NK-92 (cell line): Measurements from ENCODE around the gene BFSP2.

Experiments used
- DNase-seq: peaks from one replicate; lab custom pipeline; 2025; ENCODE audit not compliant: unreplicated experiment; lab: John Stamatoyannopoulos, UW

Gene BFSP2

DNA sequence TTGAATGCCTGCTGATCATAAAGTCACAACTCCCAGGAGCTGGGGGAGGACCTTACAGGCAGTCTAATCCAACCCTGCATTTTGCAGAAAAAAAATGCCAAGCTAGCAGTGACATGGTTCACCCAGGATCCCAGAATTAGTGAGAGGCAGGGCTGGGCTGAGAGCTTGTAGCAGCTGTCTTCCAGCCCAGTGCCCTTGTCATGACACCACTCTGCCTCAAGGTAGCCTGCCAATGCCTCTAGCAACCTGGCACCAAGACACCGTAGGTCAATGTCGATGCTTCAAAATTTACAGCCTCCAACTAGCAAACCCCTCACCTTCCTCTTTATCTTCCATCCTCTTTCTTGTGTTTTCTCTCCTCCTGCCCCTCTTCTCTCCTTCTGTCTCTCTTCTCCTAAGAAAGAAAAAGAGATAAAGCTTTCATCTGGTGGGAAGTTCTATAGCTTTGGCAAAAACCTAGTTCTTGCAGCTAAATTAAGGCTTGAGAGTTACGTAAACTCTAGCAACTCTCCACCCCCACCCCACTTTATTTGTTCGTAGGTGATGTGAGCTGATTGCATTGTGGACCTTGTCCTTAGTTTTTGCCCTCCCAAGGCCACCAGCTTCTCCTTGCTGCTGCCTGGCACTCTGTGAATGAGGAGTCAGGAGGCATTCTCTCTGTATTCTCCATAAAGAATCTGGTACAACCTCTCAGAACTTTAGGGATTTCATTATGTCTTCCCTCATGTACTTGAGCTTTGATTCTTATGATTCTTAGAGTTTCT lies 18.3 kb upstream of the BFSP2 start:
- DNase-seq: no peak

DNA sequence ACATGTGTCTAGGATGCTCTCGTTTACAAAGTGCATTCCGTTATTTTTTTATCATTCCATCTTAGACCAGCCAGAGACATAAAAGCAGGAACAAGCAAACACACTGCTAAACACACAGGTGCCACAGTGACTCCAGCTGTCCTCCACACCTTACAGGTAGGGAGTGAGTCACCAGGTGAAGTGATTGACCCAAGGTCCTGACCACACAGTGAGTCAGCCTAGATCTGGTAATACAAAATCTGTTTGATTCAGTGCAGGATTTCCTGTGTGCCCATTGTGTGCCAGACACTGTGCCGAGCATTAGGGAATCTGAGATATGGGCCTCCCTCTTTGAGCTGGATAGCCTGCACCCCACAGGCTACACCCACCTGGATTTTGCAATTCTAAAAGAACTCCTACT lies 16.7 kb upstream of the BFSP2 start:
- DNase-seq: no peak

DNA sequence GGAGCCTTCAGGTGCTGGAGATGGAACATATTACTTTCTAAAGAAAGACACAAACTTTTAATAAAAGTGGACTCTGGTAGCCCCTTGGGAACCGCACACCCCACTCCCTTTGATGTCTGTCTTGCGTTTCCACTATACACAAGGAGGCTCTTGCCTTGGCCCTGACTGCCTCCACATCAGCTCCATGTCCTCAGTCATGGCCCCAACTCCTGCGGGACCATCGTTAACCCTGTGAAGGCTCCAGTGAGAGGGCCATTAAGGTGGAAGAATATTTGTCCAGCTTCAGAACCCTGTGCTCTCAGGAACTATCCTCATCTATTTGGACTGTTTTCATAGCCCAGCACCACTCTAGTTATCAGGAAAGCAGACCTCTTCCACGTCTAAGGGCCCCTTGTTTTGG lies 16.1 kb upstream of the BFSP2 start:
- DNase-seq: no peak

DNA sequence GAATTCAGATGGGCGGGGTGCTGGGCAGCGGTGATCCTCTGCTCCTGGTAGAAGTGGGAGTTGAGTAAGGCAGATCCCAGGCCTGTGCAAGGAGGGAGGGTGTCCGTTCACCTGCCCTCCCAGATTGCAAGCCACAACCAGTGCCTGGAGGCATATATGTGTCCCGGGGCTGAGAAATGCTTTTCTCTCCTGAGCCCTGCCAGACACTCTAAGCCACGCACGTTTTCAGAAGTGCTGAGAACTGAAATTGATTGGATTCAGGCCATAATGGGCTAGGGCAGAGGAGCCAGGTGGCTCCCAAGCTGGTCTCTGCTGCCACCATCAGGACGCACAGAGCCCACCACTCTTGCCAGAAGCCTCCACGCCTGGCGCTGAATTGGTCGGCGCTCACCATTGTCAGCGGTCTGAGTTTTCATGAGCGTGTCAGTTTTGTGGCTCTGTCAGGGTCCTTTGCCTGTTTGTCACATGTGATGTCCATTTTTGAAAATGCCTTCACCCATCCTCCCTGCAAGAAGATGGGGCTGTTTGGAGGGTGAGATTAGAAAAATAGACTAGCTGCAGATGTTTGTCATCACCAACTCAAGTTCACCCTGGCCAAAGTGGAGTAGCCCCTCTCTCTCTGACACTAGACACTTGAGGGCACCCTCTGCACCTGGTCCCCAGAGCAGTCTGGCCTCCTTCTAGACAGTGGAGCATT lies 15.4 kb upstream of the BFSP2 start:
- DNase-seq: no peak

GRCh38 chr3:133386876-133387275 lies 13.0 kb upstream of the BFSP2 start:
- DNase-seq: no peak

DNA sequence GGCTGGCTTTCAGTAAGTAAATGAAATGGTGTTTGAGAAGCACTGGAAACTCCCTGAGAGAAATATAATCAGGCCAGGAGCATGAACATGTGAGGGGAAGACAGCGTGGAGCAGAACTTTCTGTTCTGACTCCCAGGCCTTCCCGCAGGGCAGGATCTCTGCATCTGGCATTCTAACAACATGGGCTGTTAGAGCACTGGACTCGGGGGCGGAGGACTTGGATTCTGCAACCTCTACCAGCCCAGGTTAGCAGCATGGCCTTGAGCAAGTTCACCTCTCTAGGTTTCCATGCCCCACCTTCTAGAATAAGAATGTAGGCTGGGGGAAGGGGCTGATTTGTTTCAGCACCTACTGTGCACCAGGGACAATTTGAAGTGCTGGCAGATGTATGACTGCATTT lies 12.5 kb upstream of the BFSP2 start:
- DNase-seq: no peak

DNA sequence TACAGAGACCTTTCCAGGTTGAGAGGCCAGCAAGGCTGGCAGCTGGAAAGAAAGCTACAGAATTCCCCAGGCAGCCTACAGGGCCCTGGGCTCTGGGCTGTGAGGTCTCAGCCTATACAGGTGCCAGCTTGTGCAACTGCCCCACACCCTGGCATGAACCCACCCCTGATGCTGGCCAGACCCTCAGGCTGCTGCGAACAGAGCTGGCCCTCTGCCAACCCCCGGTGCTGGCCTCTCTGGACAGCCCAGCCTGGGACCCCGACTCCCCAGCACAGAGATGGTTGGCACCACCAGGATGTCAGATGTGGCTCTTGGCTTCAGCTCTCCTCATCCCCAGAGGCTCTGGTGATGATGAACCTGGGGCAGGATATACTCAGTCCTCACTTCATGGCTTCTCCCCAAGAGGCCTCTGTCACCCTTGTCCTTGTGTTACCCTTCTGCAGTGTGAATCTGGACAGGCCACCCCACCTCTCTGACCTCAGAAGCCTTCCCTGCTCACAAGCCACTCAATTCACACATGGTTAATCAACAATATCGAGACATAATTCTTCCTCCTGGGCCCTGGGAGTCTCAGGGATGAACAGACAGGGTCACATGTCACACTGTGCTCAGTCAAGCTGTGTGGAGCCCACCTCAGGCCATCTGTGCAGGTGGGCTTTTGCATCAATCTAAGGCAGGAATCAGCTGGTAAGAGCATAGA lies 11.0 kb upstream of the BFSP2 start:
- DNase-seq: no peak

DNA sequence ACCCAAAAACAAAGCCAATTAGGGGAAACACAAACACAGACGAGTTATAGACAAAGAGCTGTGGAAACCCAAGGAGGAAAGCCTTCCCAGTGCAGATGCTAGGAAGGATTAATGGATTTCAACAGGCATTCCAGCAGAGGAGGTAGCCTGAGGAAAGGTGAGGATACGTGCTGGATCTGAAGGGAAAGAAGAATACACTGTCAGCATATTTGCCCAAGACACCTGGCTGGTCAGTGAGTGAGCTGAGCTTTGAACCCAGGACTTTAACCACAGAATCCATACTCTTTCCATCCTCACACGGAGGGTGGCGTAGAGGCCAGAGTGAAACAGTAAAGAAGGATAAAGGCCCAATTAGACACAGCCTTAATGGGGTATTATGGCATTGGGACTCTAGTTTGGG lies 9.1 kb upstream of the BFSP2 start:
- DNase-seq: no peak

- DNase-seq: no peak
Measured at GRCh38 chr3:133393204-133393603, 6.7 kb upstream of the BFSP2 start.

DNA sequence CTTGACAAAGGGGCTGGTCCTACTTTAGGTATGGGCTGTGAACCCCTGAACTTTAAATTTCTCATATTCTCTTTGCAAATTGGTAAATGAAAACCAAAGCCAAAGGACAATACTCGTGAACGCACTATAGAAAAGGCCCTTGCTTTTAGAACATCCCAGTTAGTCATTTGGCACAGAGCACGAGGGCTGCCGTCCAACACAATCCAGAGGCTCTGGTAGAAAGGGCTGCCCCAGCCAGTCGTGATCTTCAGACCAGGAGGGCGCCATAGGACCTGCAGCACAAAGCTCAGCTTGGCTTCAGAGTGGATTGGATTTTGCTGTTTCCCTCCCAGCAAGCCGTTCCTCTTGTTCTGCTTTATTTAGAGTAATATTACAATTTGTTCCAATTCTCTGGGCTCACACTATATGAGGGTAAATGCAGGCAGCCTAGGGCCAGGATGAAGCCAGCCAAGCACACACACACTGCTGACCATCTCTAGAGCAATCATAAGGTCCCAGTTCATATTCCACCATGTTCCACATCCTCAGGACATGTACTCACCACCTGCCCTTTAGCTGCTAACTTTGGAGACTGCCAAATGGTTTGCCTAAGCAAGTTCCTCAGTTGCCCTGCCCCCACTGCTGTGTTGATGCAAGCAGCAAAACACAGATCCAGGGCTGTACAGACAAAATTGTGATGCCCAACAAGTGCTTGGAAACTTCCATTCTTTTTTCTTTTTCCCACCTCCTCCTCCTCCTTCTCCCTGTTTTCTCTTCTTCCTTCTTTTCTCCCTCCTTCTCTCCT lies 6.0 kb upstream of the BFSP2 start:
- no peak for DNase-seq

- no peak for DNase-seq
Measured at GRCh38 chr3:133394561-133395311, 5.1 kb upstream of the BFSP2 start.

- no peak for DNase-seq
Measured at GRCh38 chr3:133396906-133397305, 3.0 kb upstream of the BFSP2 start.

- DNase-seq: no peak
Measured at GRCh38 chr3:133401374-133402135, 1.7 kb downstream of the BFSP2 start.

GRCh38 chr3:133404920-133405319 lies 5.1 kb downstream of the BFSP2 start:
- DNase-seq: no peak

DNA sequence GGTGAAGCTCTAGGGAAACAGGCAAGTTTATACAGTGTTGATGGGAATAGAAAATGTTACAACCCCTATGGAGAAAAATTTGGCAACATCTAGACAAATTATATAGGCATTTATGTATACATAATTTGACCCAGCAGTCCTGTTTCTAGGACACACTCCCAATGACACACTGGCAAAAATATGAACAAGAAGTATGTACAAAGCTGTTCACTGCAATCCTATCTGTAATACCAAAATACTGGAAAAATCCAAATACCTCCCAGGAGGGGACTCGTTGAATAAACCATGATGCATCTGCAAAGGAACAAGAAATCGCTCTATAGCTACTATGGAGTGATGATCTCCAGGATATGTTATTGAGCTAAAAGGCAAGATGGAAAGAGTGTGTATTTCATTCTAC lies 8.5 kb downstream of the BFSP2 start:
- no peak for DNase-seq

DNA sequence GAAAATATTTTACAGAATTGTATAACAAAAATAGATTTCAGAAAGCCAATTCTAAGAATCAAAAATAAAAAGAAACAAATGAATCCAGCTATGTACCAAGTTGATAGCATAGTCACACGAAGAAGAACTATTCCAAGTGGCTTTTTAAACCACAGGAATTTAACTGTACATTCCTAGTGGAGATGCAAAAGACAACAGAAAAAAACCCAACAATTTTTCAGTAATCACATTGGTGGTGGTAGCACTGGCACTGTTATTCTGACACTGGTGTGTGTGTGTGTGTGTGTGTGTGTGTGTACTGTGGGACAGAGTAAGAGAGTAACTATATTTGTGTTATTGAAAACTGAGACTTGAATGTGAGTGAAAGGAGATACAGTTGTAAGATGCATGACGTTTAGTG lies 9.1 kb downstream of the BFSP2 start:
- no peak for DNase-seq

- DNase-seq: no peak
Measured at GRCh38 chr3:133410191-133410892, 10.5 kb downstream of the BFSP2 start.

GRCh38 chr3:133412183-133413132 lies 12.6 kb downstream of the BFSP2 start:
- no peak for DNase-seq
